A673 (cell line): Measurements from ENCODE around the gene CPNE2.

Experiments
- EZH2 ChIP-seq: fragments of 200-600 bp; sonication (generic); IDR thresholded peaks from 2 replicates; pipeline ENCODE4 v1.6.1; 2017; ENCODE audit warnings: borderline replicate concordance, low read depth, mild to moderate bottlenecking, mixed read lengths, antibody characterized with exemption, low read length; ENCODE audit not compliant: poor library complexity, severe bottlenecking
- TF ChIP-seq, protein P1 (sequence below): fragments of 300-800, 200-600 bp; sonication (generic); conservative IDR thresholded peaks from 2 replicates; pipeline ENCODE4 v1.5.1; 2017; ENCODE audit warnings: low read depth, mild to moderate bottlenecking, antibody characterized with exemption, low read length, moderate library complexity, mixed read lengths

DNA sequence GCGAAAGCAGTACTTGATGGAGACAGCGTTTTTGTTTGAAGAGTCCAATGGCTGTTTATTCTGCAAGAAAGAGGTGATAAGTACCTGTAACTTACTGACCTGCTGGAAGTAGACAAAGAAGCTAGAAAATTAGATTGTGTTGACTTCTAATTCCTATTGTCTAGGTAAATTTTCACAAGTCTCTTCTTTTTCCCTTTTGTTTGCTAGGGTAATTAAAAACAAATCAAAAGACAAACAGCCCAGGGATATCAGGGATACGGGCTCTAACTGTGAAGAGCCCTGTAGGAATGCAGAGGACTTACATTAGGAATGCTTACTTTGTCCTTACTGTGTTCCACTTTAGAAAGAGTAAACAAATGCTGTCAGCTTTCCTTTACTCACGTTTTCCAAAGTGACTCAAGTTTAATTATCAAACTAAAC, 86.4 kb downstream of the CPNE2 start:
- TF ChIP-seq, protein P1, sequence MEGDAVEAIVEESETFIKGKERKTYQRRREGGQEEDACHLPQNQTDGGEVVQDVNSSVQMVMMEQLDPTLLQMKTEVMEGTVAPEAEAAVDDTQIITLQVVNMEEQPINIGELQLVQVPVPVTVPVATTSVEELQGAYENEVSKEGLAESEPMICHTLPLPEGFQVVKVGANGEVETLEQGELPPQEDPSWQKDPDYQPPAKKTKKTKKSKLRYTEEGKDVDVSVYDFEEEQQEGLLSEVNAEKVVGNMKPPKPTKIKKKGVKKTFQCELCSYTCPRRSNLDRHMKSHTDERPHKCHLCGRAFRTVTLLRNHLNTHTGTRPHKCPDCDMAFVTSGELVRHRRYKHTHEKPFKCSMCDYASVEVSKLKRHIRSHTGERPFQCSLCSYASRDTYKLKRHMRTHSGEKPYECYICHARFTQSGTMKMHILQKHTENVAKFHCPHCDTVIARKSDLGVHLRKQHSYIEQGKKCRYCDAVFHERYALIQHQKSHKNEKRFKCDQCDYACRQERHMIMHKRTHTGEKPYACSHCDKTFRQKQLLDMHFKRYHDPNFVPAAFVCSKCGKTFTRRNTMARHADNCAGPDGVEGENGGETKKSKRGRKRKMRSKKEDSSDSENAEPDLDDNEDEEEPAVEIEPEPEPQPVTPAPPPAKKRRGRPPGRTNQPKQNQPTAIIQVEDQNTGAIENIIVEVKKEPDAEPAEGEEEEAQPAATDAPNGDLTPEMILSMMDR, result no peak
- no peak for TF ChIP-seq EZH2
